HG02678 (cell line): ENCODE data around the gene UNC5CL.

Experiments used
- ATAC-seq: cut with Tn5 transposase; IDR thresholded peaks from one replicate; pipeline ENCODE4 v1.9.1; 2021; ENCODE audit warnings: mild to moderate bottlenecking, moderate library complexity; ENCODE audit not compliant: unreplicated experiment

UNC5CL gene

GRCh38 chr6:41063884-41064285, 24.9 kb upstream of the UNC5CL start:
- no peak for ATAC-seq

GRCh38 chr6:41062056-41062455, 23.0 kb upstream of the UNC5CL start:
- ATAC-seq, result no peak

- ATAC-seq, result no peak
These were observed 22.2 kb upstream of the UNC5CL start for GRCh38 chr6:41061196-41061726.

GRCh38 chr6:41059556-41059955, 20.5 kb upstream of the UNC5CL start:
- no peak for ATAC-seq

- ATAC-seq, result no peak
These were observed 19.8 kb upstream of the UNC5CL start for GRCh38 chr6:41058783-41059181.

GRCh38 chr6:41056768-41057490, 17.9 kb upstream of the UNC5CL start:
- no peak for ATAC-seq

- ATAC-seq, result no peak
These were observed 16.1 kb upstream of the UNC5CL start for GRCh38 chr6:41055149-41055548.

GRCh38 chr6:41054511-41054910, 15.5 kb upstream of the UNC5CL start:
- ATAC-seq, result no peak

GRCh38 chr6:41053041-41053440, 14.0 kb upstream of the UNC5CL start, which contains the start of gene APOBEC2:
Gene APOBEC2 (plus strand): TSS chr6:41053202. CDS start chr6:41053348, 146 bp downstream.
- ATAC-seq, result no peak

- ATAC-seq, result no peak
These were observed 12.9 kb upstream of the UNC5CL start for GRCh38 chr6:41051873-41052272.

GRCh38 chr6:41050536-41050935, 11.5 kb upstream of the UNC5CL start:
- no peak for ATAC-seq

GRCh38 chr6:41049955-41050354, 10.9 kb upstream of the UNC5CL start:
- ATAC-seq, result no peak

GRCh38 chr6:41049521-41049920, 10.5 kb upstream of the UNC5CL start:
- no peak for ATAC-seq

GRCh38 chr6:41047745-41048732, 9.0 kb upstream of the UNC5CL start:
- no peak for ATAC-seq

- no peak for ATAC-seq
These were observed 8.3 kb upstream of the UNC5CL start for GRCh38 chr6:41047306-41047705.

GRCh38 chr6:41046084-41046483, 7.1 kb upstream of the UNC5CL start:
- no peak for ATAC-seq

GRCh38 chr6:41045664-41046063, 6.6 kb upstream of the UNC5CL start:
- ATAC-seq, result no peak

GRCh38 chr6:41043151-41043550, 4.1 kb upstream of the UNC5CL start:
- no peak for ATAC-seq

GRCh38 chr6:41042226-41043055, 3.4 kb upstream of the UNC5CL start, which contains the start of gene TSPO2:
Gene TSPO2 (plus strand): TSS chr6:41042467. CDS start chr6:41042986, 519 bp downstream.
- no peak for ATAC-seq

- ATAC-seq, result no peak
These were observed 2.0 kb upstream of the UNC5CL start for GRCh38 chr6:41040940-41041536.
